B cell (primary cell): ENCODE results near the gene ATRNL1.

ENCODE experiments used
- CTCF ChIP-seq: fragments of 200-600 bp; IDR thresholded peaks from one replicate; pipeline ENCODE4 v1.8.0; 2022; ENCODE audit warnings: antibody characterized with exemption, mild to moderate bottlenecking
- EZH2 ChIP-seq: IDR thresholded peaks from 2 replicates; pipeline ENCODE4 v1.6.1; 2012; ENCODE audit warnings: borderline replicate concordance, low read depth, mild to moderate bottlenecking, moderate library complexity, low read length; ENCODE audit not compliant: insufficient read depth, poor library complexity, severe bottlenecking

DNA sequence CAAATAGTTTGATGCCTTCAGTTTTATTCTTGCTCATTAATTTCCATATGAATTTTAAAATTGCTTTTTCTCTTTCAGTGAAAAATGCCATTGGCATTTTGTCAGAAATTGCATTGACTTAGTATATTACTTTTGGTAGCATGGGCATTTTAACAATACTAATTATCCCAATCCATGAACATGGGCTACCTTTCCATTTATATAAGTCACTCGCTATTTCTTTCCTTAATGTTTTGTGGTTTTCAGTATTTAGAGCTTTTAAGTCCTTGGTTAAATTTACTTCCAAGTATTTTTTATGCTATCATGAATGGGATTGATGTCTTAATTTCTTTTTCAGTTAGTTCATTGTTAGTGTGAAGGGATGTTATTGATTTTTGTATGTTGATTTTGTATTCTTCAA, 297.4 kb downstream of the ATRNL1 start:
- TF ChIP-seq CTCF (no peak), EZH2 (no peak)
